Kidney tubule cell (primary cell): Measurements from ENCODE around the gene RGS19.

ENCODE experiments used
- DNase-seq: peaks from one replicate; pipeline ENCODE4 v3.0.0-alpha.2; 2018; ENCODE audit warnings: low spot score

RGS19 gene

GRCh38 chr20:64107736-64108457 lies 28.6 kb upstream of the RGS19 start:
- no peak for DNase-seq

- no peak for DNase-seq
These were observed 27.8 kb upstream of the RGS19 start, which contains the start of gene NPBWR2 for GRCh38 chr20:64106981-64107735. TSS of gene NPBWR2 (minus strand) at chr20:64107565. CDS start at chr20:64106831, 734 bp downstream.

GRCh38 chr20:64106435-64106961 lies 27.2 kb upstream of the RGS19 start:
- DNase-seq, result no peak

GRCh38 chr20:64105846-64106434 lies 26.6 kb upstream of the RGS19 start:
- no peak for DNase-seq

- no peak for DNase-seq
These were observed 25.5 kb upstream of the RGS19 start for GRCh38 chr20:64104667-64105451.

GRCh38 chr20:64103871-64104666 lies 24.8 kb upstream of the RGS19 start:
- DNase-seq, result no peak

GRCh38 chr20:64102647-64103354 lies 23.5 kb upstream of the RGS19 start:
- no peak for DNase-seq

GRCh38 chr20:64101731-64102621 lies 22.7 kb upstream of the RGS19 start:
- DNase-seq, result no peak

- DNase-seq, result no peak
These were observed 21.8 kb upstream of the RGS19 start for GRCh38 chr20:64100946-64101688.

- no peak for DNase-seq
These were observed 21.2 kb upstream of the RGS19 start for GRCh38 chr20:64100566-64100888.

- DNase-seq, result no peak
These were observed 20.7 kb upstream of the RGS19 start for GRCh38 chr20:64099880-64100565.

GRCh38 chr20:64099086-64099786 lies 19.9 kb upstream of the RGS19 start:
- no peak for DNase-seq

GRCh38 chr20:64098471-64099013 lies 19.2 kb upstream of the RGS19 start:
- no peak for DNase-seq

- DNase-seq, result no peak
These were observed 17.2 kb upstream of the RGS19 start for GRCh38 chr20:64096535-64096934.

- DNase-seq, result no peak
These were observed 16.6 kb upstream of the RGS19 start for GRCh38 chr20:64095927-64096326.

GRCh38 chr20:64095455-64095854 lies 16.1 kb upstream of the RGS19 start:
- DNase-seq, result no peak

- DNase-seq, result no peak
These were observed 13.7 kb upstream of the RGS19 start for GRCh38 chr20:64093013-64093503.
